Activated T-helper 1 cell treated with anti-CD3 and anti-CD28 coated beads, Interleukin-12 subunit alpha, Interleukin-12 subunit beta, Interleukin-2, Interleukin-4 antibody, amounts not matched to agents 30 ng/mL and 10 ng/mL and 1 ng/mL, durations not matched to agents 14 hours and 24 hours and 36 hours (primary cell): ENCODE data around the gene GALNT1. TPM values are rescaled to one million over a fixed set of nuclear protein-coding genes. Genes with fewer than 3 reads are reported as not detected.

ENCODE experiments used
- DNase-seq: peaks from one replicate; pipeline ENCODE4 v3.0.0; 2021; ENCODE audit warnings: low spot score
- H3K27ac Mint-ChIP-seq: one replicate; pipeline ENCODE4 v1.8.0; 2021; ENCODE audit warnings: mild to moderate bottlenecking, mixed read lengths
- H3K27me3 Mint-ChIP-seq: one replicate; pipeline ENCODE4 v1.8.0; 2022; ENCODE audit warnings: mild to moderate bottlenecking, moderate library complexity, mixed read lengths; ENCODE audit not compliant: insufficient read depth
- H3K36me3 Mint-ChIP-seq: one replicate; pipeline ENCODE4 v1.8.0; 2021; ENCODE audit warnings: low read depth, mixed read lengths
- H3K4me1 Mint-ChIP-seq: one replicate; pipeline ENCODE4 v1.8.0; 2021; ENCODE audit warnings: low read depth, mixed read lengths
- H3K4me3 Mint-ChIP-seq: one replicate; pipeline ENCODE4 v1.8.0; 2021; ENCODE audit warnings: mild to moderate bottlenecking, moderate library complexity, mixed read lengths
- H3K9me3 Mint-ChIP-seq: one replicate; pipeline ENCODE4 v1.8.0; 2021; ENCODE audit warnings: mixed read lengths
- intact Hi-C: fragments of 100-400 bp; cut with micrococcal nuclease; formaldehyde crosslinking; loops from one replicate; pipeline ENCODE4 v1.15.1; 2024
- total RNA-seq: library from RNA; stranded (reverse); gene quantifications from 2 replicates; pipeline ENCODE4 v1.2.3, GENCODE V29; 2022

The GALNT1 gene
- total RNA-seq, 1 donor from 2014 or later, result 53.5 TPM

- Mint-ChIP-seq H3K4me3 (no peak overlapping the region), H3K36me3 (peaks cover 10% of the 10 kb centered on the region), H3K9me3 (peaks cover 11% of the 10 kb centered on the region), H3K4me1 (no peaks in the 10 kb centered on the region), H3K27ac (no peak overlapping the region), H3K27me3 (no peaks in the 10 kb centered on the region)
- intact Hi-C loops, result no loop called here
- DNase-seq, result no peak
These were observed 133.6 kb downstream of the GALNT1 start for GRCh38 chr18:35715139-35715538.

- intact Hi-C loops, result no loop called here
- DNase-seq, result no peak
- no peak overlapping the region for H3K27ac Mint-ChIP-seq
- no peak overlapping the region for H3K4me3 Mint-ChIP-seq
- H3K4me1 Mint-ChIP-seq, result no peaks in the 10 kb centered on the region
- H3K9me3 Mint-ChIP-seq, result peaks cover 11% of the 10 kb centered on the region
- no peaks in the 10 kb centered on the region for H3K27me3 Mint-ChIP-seq
- peaks cover 10% of the 10 kb centered on the region for H3K36me3 Mint-ChIP-seq
These were observed 134.8 kb downstream of the GALNT1 start for GRCh38 chr18:35716169-35716831.

- intact Hi-C loops, result no loop called here
- no peak for DNase-seq
- Mint-ChIP-seq H3K27me3 (no peaks in the 10 kb centered on the region), H3K4me1 (no peaks in the 10 kb centered on the region), H3K4me3 (no peak overlapping the region), H3K9me3 (peaks cover 10% of the 10 kb centered on the region), H3K36me3 (peaks cover 9% of the 10 kb centered on the region), H3K27ac (no peak overlapping the region)
These were observed 135.6 kb downstream of the GALNT1 start for GRCh38 chr18:35717182-35717581.

- Mint-ChIP-seq H3K36me3 (no peaks in the 10 kb centered on the region), H3K27me3 (peaks cover 2% of the 10 kb centered on the region), H3K4me1 (no peaks in the 10 kb centered on the region), H3K27ac (no peak overlapping the region), H3K4me3 (no peak overlapping the region), H3K9me3 (peaks cover 5% of the 10 kb centered on the region)
- no peak for DNase-seq
- intact Hi-C loops, result no loop called here
These were observed 140.0 kb downstream of the GALNT1 start for GRCh38 chr18:35721431-35722081.

GRCh38 chr18:35728676-35729075 is 147.1 kb downstream of the GALNT1 start:
- no peaks in the 10 kb centered on the region for H3K36me3 Mint-ChIP-seq
- intact Hi-C loops, result no loop called here
- H3K4me1 Mint-ChIP-seq, result no peaks in the 10 kb centered on the region
- no peak overlapping the region for H3K4me3 Mint-ChIP-seq
- H3K27me3 Mint-ChIP-seq, result peaks cover 5% of the 10 kb centered on the region
- H3K9me3 Mint-ChIP-seq, result peaks cover 23% of the 10 kb centered on the region
- DNase-seq, result no peak
- H3K27ac Mint-ChIP-seq, result no peak overlapping the region

- intact Hi-C loops, result no loop called here
- no peaks in the 10 kb centered on the region for H3K36me3 Mint-ChIP-seq
These were observed 148.6 kb downstream of the GALNT1 start for GRCh38 chr18:35729991-35730668.

GRCh38 chr18:35730691-35731370 is 149.3 kb downstream of the GALNT1 start:
- Mint-ChIP-seq H3K9me3 (peaks cover 23% of the 10 kb centered on the region), H3K4me1 (no peaks in the 10 kb centered on the region), H3K27me3 (peaks cover 3% of the 10 kb centered on the region), H3K36me3 (no peaks in the 10 kb centered on the region), H3K4me3 (no peak overlapping the region), H3K27ac (no peak overlapping the region)
- no peak for DNase-seq
- intact Hi-C loops, result no loop called here

More at GRCh38 chr18:35729991-35730668, 148.6 kb downstream of the GALNT1 start:
- H3K9me3 Mint-ChIP-seq, result peaks cover 23% of the 10 kb centered on the region
- DNase-seq, result no peak
- peaks cover 5% of the 10 kb centered on the region for H3K27me3 Mint-ChIP-seq
- H3K4me3 Mint-ChIP-seq, result no peak overlapping the region
- no peak overlapping the region for H3K27ac Mint-ChIP-seq
- H3K4me1 Mint-ChIP-seq, result no peaks in the 10 kb centered on the region

- peaks cover 3% of the 10 kb centered on the region for H3K27me3 Mint-ChIP-seq
These were observed 150.2 kb downstream of the GALNT1 start for GRCh38 chr18:35731701-35732100.

GRCh38 chr18:35732162-35732561 is 150.6 kb downstream of the GALNT1 start:
- H3K36me3 Mint-ChIP-seq, result no peaks in the 10 kb centered on the region
- intact Hi-C loops, result no loop called here
- no peak overlapping the region for H3K4me3 Mint-ChIP-seq
- no peak for DNase-seq
- no peak overlapping the region for H3K27ac Mint-ChIP-seq
- peaks cover 3% of the 10 kb centered on the region for H3K27me3 Mint-ChIP-seq
- no peaks in the 10 kb centered on the region for H3K4me1 Mint-ChIP-seq
- peaks cover 18% of the 10 kb centered on the region for H3K9me3 Mint-ChIP-seq

More at GRCh38 chr18:35731701-35732100, 150.2 kb downstream of the GALNT1 start:
- no peak for DNase-seq
- no peak overlapping the region for H3K4me3 Mint-ChIP-seq
- no peaks in the 10 kb centered on the region for H3K36me3 Mint-ChIP-seq
- H3K9me3 Mint-ChIP-seq, result peaks cover 18% of the 10 kb centered on the region
- no peak overlapping the region for H3K27ac Mint-ChIP-seq
- intact Hi-C loops, result no loop called here
- H3K4me1 Mint-ChIP-seq, result no peaks in the 10 kb centered on the region

- Mint-ChIP-seq H3K4me1 (no peaks in the 10 kb centered on the region), H3K27me3 (peaks cover 3% of the 10 kb centered on the region), H3K9me3 (peaks cover 18% of the 10 kb centered on the region), H3K4me3 (no peak overlapping the region), H3K36me3 (no peaks in the 10 kb centered on the region), H3K27ac (no peak overlapping the region)
- intact Hi-C loops, result no loop called here
- no peak for DNase-seq
These were observed 151.1 kb downstream of the GALNT1 start for GRCh38 chr18:35732636-35733035.

GRCh38 chr18:35733408-35733807 is 151.9 kb downstream of the GALNT1 start:
- intact Hi-C loops, result no loop called here
- peaks cover 15% of the 10 kb centered on the region for H3K9me3 Mint-ChIP-seq
- DNase-seq, result no peak
- no peak overlapping the region for H3K4me3 Mint-ChIP-seq
- no peaks in the 10 kb centered on the region for H3K4me1 Mint-ChIP-seq
- H3K27me3 Mint-ChIP-seq, result peaks cover 3% of the 10 kb centered on the region
- H3K27ac Mint-ChIP-seq, result no peak overlapping the region
- H3K36me3 Mint-ChIP-seq, result no peaks in the 10 kb centered on the region

- no peak for DNase-seq
- Mint-ChIP-seq H3K36me3 (no peaks in the 10 kb centered on the region), H3K4me3 (no peak overlapping the region), H3K9me3 (peaks cover 3% of the 10 kb centered on the region), H3K4me1 (no peaks in the 10 kb centered on the region), H3K27ac (no peak overlapping the region), H3K27me3 (no peaks in the 10 kb centered on the region)
- intact Hi-C loops, result no loop called here
These were observed 155.2 kb downstream of the GALNT1 start for GRCh38 chr18:35736696-35737095.

GRCh38 chr18:35739778-35740177 is 158.2 kb downstream of the GALNT1 start:
- intact Hi-C loops, result no loop called here

More at GRCh38 chr18:35739778-35740177, 158.2 kb downstream of the GALNT1 start:
- Mint-ChIP-seq H3K4me3 (no peak overlapping the region), H3K4me1 (no peaks in the 10 kb centered on the region), H3K27me3 (no peaks in the 10 kb centered on the region), H3K9me3 (peaks cover 8% of the 10 kb centered on the region), H3K27ac (no peak overlapping the region), H3K36me3 (no peaks in the 10 kb centered on the region)
- DNase-seq, result no peak
